GM18517 (cell line): ENCODE results near the gene ACTL10.
"Not testable (repeated sequence)": the region's sequence is repeated elsewhere in the genome, so short reads cannot be mapped to it uniquely, and the experiment has no call there.

Source experiments
- ATAC-seq: cut with Tn5 transposase; IDR thresholded peaks from one replicate; pipeline ENCODE4 v1.9.1; 2021; ENCODE audit warnings: mild to moderate bottlenecking, moderate library complexity; ENCODE audit not compliant: unreplicated experiment

ACTL10 gene

GRCh38 chr20:33693741-33694638 is 27.2 kb downstream of the ACTL10 start:
- ATAC-seq, result no peak

GRCh38 chr20:33694639-33695012 is 27.9 kb downstream of the ACTL10 start:
- ATAC-seq, result no peak

- ATAC-seq, result no peak
These were observed 29.7 kb downstream of the ACTL10 start for GRCh38 chr20:33696448-33696847.

GRCh38 chr20:33697129-33697528 is 30.4 kb downstream of the ACTL10 start:
- no peak for ATAC-seq

- not testable (repeated sequence) for ATAC-seq
These were observed 32.2 kb downstream of the ACTL10 start for GRCh38 chr20:33698966-33699365.

GRCh38 chr20:33700696-33701441 is 34.1 kb downstream of the ACTL10 start:
- ATAC-seq, result not testable (repeated sequence)

- no peak for ATAC-seq
These were observed 35.1 kb downstream of the ACTL10 start for GRCh38 chr20:33701629-33702450.

GRCh38 chr20:33702861-33703260 is 36.1 kb downstream of the ACTL10 start:
- ATAC-seq, result no peak

GRCh38 chr20:33703498-33704137 is 36.9 kb downstream of the ACTL10 start:
- ATAC-seq, result no peak

GRCh38 chr20:33704197-33704924 is 37.6 kb downstream of the ACTL10 start:
- ATAC-seq, result no peak

- ATAC-seq, result no peak
These were observed 40.9 kb downstream of the ACTL10 start for GRCh38 chr20:33707668-33708067.

GRCh38 chr20:33709398-33709797 is 42.7 kb downstream of the ACTL10 start:
- ATAC-seq, result no peak

GRCh38 chr20:33709905-33710541 is 43.3 kb downstream of the ACTL10 start:
- ATAC-seq, result no peak

- ATAC-seq, result no peak
These were observed 44.1 kb downstream of the ACTL10 start for GRCh38 chr20:33710681-33711445.

GRCh38 chr20:33711446-33711738 is 44.6 kb downstream of the ACTL10 start:
- no peak for ATAC-seq

GRCh38 chr20:33713865-33714367 is 47.2 kb downstream of the ACTL10 start:
- ATAC-seq, result no peak

- no peak for ATAC-seq
These were observed 49.8 kb downstream of the ACTL10 start for GRCh38 chr20:33716498-33716897.
